ENCODE data around the gene DUS3L.
"Not testable (repeated sequence)": the region's sequence is repeated elsewhere in the genome, so short reads cannot be mapped to it uniquely, and the experiment has no call there.

DUS3L gene

DNA sequence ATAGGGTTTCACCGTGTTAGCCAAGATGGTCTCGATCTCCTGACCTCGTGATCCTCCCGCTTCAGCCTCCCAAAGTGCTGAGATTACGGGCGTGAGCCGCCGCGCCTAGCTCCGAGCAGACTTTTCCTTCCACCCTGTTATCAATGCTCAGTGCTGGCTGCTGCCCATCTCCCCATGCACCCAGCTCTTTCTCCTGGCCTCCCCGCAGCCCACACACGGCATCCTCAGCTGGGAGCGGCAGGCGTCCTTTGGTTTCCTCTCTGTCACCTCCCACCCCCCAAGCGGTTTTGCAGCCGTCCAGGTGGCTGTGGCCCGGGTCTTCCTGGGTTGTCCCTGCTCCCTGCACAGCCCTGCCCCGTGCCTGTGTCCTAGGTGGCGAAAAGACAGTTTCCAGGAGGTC lies 18.5 kb downstream of the DUS3L start:
- no peak overlapping the region for H3K4me3 ChIP-seq (replicated peaks; ENCODE audit: low read depth, low read length)
- no peak for DNase-seq (ENCODE audit: extremely low read depth, low read depth)
- TF ChIP-seq, protein P1, sequence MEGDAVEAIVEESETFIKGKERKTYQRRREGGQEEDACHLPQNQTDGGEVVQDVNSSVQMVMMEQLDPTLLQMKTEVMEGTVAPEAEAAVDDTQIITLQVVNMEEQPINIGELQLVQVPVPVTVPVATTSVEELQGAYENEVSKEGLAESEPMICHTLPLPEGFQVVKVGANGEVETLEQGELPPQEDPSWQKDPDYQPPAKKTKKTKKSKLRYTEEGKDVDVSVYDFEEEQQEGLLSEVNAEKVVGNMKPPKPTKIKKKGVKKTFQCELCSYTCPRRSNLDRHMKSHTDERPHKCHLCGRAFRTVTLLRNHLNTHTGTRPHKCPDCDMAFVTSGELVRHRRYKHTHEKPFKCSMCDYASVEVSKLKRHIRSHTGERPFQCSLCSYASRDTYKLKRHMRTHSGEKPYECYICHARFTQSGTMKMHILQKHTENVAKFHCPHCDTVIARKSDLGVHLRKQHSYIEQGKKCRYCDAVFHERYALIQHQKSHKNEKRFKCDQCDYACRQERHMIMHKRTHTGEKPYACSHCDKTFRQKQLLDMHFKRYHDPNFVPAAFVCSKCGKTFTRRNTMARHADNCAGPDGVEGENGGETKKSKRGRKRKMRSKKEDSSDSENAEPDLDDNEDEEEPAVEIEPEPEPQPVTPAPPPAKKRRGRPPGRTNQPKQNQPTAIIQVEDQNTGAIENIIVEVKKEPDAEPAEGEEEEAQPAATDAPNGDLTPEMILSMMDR (IDR thresholded peaks at IDR 0.05; ENCODE audit: low read depth, low read length, missing control alignments): no peak

DNA sequence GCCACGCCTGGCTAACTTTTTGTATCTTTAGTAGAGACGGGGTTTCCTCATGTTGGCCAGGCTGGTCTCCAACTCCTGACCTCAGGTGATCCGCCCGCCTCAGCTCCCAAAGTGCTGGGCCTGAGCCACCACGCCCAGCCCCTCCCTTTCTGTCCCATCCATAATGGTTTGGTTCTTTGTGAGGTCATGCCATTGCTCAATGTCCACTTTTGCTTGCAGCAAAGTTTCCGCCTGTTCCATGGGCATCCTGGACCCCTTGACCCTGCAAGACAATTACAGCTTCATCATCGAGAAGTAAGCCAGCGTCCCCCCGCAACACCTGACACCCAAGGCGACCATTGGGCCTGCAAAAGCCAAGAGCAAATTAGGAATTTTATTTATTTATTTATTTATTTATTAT lies 23.0 kb downstream of the DUS3L start:
- TF ChIP-seq, protein P1 (IDR thresholded peaks at IDR 0.05; ENCODE audit: low read depth, low read length, missing control alignments): no peak
- DNase-seq (ENCODE audit: extremely low read depth, low read depth): no peak
- H3K4me3 ChIP-seq (replicated peaks; ENCODE audit: low read depth, low read length): no peak overlapping the region

DNA sequence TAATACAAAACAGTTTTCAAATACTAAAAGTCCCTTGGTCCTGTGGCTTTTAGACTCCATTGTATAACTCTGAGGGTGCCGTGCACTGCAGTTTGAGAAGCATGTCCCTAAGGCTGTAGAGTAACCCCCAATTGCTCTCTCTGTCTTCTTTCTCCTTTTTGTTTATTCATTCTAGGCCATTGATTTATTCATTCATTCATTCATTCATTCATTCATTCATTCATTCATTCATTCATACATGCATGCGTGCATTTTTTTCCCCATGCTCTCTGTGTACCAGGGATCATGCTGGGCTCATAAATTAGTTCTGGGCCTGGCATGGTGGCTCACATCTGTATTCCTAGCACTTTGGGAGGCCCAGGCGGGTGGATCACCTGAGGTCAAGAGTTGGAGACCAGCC lies 25.7 kb downstream of the DUS3L start:
- H3K4me3 ChIP-seq (replicated peaks; ENCODE audit: low read depth, low read length): no peak overlapping the region
- DNase-seq (ENCODE audit: extremely low read depth, low read depth): no peak
- TF ChIP-seq, protein P1 (IDR thresholded peaks at IDR 0.05; ENCODE audit: low read depth, low read length, missing control alignments): no peak

GRCh38 chr19:5762608-5763217 lies 28.2 kb downstream of the DUS3L start:
- DNase-seq (ENCODE audit: extremely low read depth, low read depth): no peak
- no peak overlapping the region for H3K4me3 ChIP-seq (replicated peaks; ENCODE audit: low read depth, low read length)
- TF ChIP-seq, protein P1 (IDR thresholded peaks at IDR 0.05; ENCODE audit: low read depth, low read length, missing control alignments): no peak

GRCh38 chr19:5753743-5754142 lies 37.2 kb downstream of the DUS3L start:
- TF ChIP-seq, protein P1 (IDR thresholded peaks at IDR 0.05; ENCODE audit: low read depth, low read length, missing control alignments): no peak
- no peak for DNase-seq (ENCODE audit: extremely low read depth, low read depth)

GRCh38 chr19:5751709-5752108 lies 39.3 kb downstream of the DUS3L start:
- TF ChIP-seq, protein P1 (IDR thresholded peaks at IDR 0.05; ENCODE audit: low read depth, low read length, missing control alignments): no peak
- no peak overlapping the region for H3K4me3 ChIP-seq (replicated peaks; ENCODE audit: low read depth, low read length)
- no peak for DNase-seq (ENCODE audit: extremely low read depth, low read depth)

More at GRCh38 chr19:5753743-5754142, 37.2 kb downstream of the DUS3L start:
- no peak overlapping the region for H3K4me3 ChIP-seq (replicated peaks; ENCODE audit: low read depth, low read length)

- DNase-seq (ENCODE audit: extremely low read depth, low read depth): no peak
- TF ChIP-seq, protein P1 (IDR thresholded peaks at IDR 0.05; ENCODE audit: low read depth, low read length, missing control alignments): no peak
- no peak overlapping the region for H3K4me3 ChIP-seq (replicated peaks; ENCODE audit: low read depth, low read length)
Observed at GRCh38 chr19:5749505-5749904, 41.5 kb downstream of the DUS3L start.

DNA sequence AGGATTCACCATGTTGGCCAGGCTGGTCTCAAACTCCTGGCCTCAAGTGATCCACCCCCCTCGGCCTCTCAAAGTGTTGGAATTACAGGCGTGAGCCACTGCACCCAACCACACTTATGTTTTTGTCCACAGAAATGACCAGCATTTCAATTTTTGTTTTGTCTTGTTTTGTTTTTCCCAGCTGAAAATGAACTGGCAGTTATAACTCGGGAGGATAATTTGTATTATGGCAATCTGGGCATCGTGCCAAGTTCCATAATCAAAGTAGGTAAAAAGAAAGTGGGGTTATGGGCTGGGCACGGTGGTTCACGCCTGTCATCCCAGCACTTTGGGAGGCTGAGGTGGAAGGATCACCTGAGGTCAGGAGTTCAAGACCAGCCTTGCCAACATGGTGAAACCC lies 42.0 kb downstream of the DUS3L start:
- not testable (repeated sequence) for DNase-seq (ENCODE audit: extremely low read depth, low read depth); H3K4me3 ChIP-seq (replicated peaks; ENCODE audit: low read depth, low read length)

- not testable (repeated sequence) for DNase-seq (ENCODE audit: extremely low read depth, low read depth); H3K4me3 ChIP-seq (replicated peaks; ENCODE audit: low read depth, low read length)
Observed at GRCh38 chr19:5744999-5745398, 46.0 kb downstream of the DUS3L start.
